CD8-positive, alpha-beta memory T cell (primary cell): ENCODE results near the gene OTX1. TPM values are rescaled to one million over a fixed set of nuclear protein-coding genes. Genes with fewer than 3 reads are reported as not detected.

Experiments
- CTCF ChIA-PET: fragments of 350-600 bp; sonication (Branson Sonifier 250); formaldehyde crosslinking; loops from one replicate; lab custom pipeline; 2021; ENCODE audit warnings: antibody characterized with exemption; lab: Charles Lee
- POLR2A ChIA-PET: fragments of 350-600 bp; sonication (Branson Sonifier 250); formaldehyde crosslinking; loops from one replicate; lab custom pipeline; 2021; ENCODE audit warnings: antibody characterized with exemption; lab: Charles Lee
- DNase-seq, 5 donors: peaks; one replicate each; pipeline versions ENCODE4 v3.0.0 to v3.0.0-alpha.2; 2020 to 2022; ENCODE audit warnings: mixed read lengths in 1 of 5
- H3K27ac ChIP-seq: one replicate; pipeline ENCODE4 v1.7.0; 2013; ENCODE audit warnings: low read depth, mild to moderate bottlenecking, low read length, moderate library complexity
- H3K27me3 ChIP-seq: 2 replicates; pipeline ENCODE4 v1.7.0; 2013; ENCODE audit warnings: low read length, mild to moderate bottlenecking; ENCODE audit not compliant: insufficient read depth, poor library complexity, severe bottlenecking
- H3K36me3 ChIP-seq: 2 replicates; pipeline ENCODE4 v1.7.0; 2013; ENCODE audit warnings: mild to moderate bottlenecking, low read length, moderate library complexity; ENCODE audit not compliant: insufficient read depth
- H3K4me1 ChIP-seq: 2 replicates; pipeline ENCODE4 v1.7.0; 2013; ENCODE audit warnings: mild to moderate bottlenecking, low read length, moderate library complexity; ENCODE audit not compliant: insufficient read depth
- H3K4me3 ChIP-seq: 2 replicates; pipeline ENCODE4 v1.7.0; 2013; ENCODE audit warnings: mild to moderate bottlenecking, low read length
- H3K9me3 ChIP-seq: 2 replicates; pipeline ENCODE4 v1.7.0; 2013; ENCODE audit warnings: mild to moderate bottlenecking, low read length
- H3K27ac Mint-ChIP-seq, 8 donors: one replicate each; pipeline ENCODE4 v1.8.0; 2020 to 2021; ENCODE audit warnings: mixed read lengths in 8 of 8, mild to moderate bottlenecking in 6 of 8, inconsistent platforms in 3 of 8, moderate library complexity in 3 of 8
- H3K27me3 Mint-ChIP-seq, 2 donors: one replicate each; pipeline ENCODE4 v1.8.0; 2020 to 2021; ENCODE audit warnings: mixed read lengths in 2 of 2, mild to moderate bottlenecking in 1 of 2, moderate library complexity in 1 of 2
- H3K36me3 Mint-ChIP-seq, 3 donors: one replicate each; pipeline ENCODE4 v1.8.0; 2020 to 2021; ENCODE audit warnings: mixed read lengths in 3 of 3, inconsistent platforms in 1 of 3, mild to moderate bottlenecking in 1 of 3
- H3K4me1 Mint-ChIP-seq, 3 donors: one replicate each; pipeline ENCODE4 v1.8.0; 2020 to 2021; ENCODE audit warnings: mixed read lengths in 3 of 3, inconsistent platforms in 1 of 3, mild to moderate bottlenecking in 1 of 3
- H3K4me3 Mint-ChIP-seq, 7 donors: one replicate each; pipeline ENCODE4 v1.8.0; 2020 to 2021; ENCODE audit warnings: mixed read lengths in 7 of 7, mild to moderate bottlenecking in 6 of 7, moderate library complexity in 4 of 7, inconsistent platforms in 2 of 7
- H3K9me3 Mint-ChIP-seq, 5 donors: one replicate each; pipeline ENCODE4 v1.8.0; 2020 to 2022; ENCODE audit warnings: mixed read lengths in 5 of 5, mild to moderate bottlenecking in 3 of 5, moderate library complexity in 2 of 5, inconsistent platforms in 1 of 5
- polyA plus RNA-seq: library from polyadenylated mRNA; unstranded; fragments of 300-500 nt; fragmentation: Illumina TruSeq; gene quantifications from one replicate; pipeline ENCODE4 v1.2.3, GENCODE V29; 2021
- total RNA-seq, 2 experiments: library from RNA; stranded (reverse); gene quantifications; one replicate each; pipeline ENCODE4 v1.2.3, GENCODE V29; 2021

OTX1 gene
- total and polyA plus RNA-seq, 3 experiments from 2014 or later = not detected

DNA sequence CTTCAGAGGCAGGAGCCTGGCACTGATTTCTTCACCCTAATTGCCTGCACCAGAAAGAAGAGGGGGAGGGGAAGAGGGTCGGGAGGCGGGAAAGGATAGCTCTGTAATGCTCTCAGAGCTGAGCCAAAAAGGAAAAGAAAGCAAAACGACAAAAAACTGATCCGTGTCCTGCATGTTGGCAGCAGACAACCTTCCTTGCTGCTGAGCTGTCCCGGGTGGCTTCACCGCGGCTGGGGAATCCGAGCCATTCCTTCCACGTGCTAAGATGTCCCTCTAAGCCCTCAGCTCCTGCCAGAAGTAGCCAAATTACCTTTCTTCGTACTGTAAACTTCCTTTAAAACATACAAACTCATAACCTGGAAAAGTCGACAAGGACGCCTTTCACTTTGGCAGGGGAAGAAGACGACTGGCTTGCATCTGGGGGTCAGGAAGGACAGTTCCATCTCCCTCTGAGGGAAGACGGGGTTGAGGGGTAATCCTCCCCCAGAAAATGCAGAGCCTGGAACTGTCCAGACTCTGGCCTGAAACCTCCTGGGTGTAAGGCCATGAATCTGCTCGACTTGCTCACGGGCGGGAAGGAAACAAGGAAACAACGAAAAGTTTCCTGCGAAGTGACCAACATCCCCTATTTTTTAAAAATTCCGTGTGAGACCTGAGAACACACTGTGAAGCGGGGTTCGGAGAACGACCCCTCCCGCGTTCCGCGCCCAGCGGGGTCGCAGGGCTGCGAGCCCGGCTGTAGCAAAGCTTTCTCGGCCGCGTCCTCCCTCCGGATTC lies 7.7 kb downstream of the OTX1 start:
- peaks cover 28% of the 10 kb centered on the region for H3K4me1 ChIP-seq
- CTCF ChIA-PET = no interaction called here
- H3K4me1 Mint-ChIP-seq = peaks cover 45 to 59% (median 57%) of the 10 kb centered on the region in 3 donors
- H3K36me3 ChIP-seq = no peaks in the 10 kb centered on the region
- peak overlapping the region in 1 of 8 donors; percentile 78 for H3K27ac Mint-ChIP-seq
- no peak for DNase-seq
- peaks cover 5 to 17% (median 10%) of the 10 kb centered on the region in 5 donors for H3K9me3 Mint-ChIP-seq
- peaks cover 65% of the 10 kb centered on the region for H3K27me3 ChIP-seq
- POLR2A ChIA-PET = interaction anchor here (0.7 kb wide), 1 partner anchor 11 kb away, joined by 3 read pairs; no protein-coding TSS in a partner anchor
- no peaks in the 10 kb centered on the region for H3K9me3 ChIP-seq
- no peak overlapping the region for H3K27ac ChIP-seq
- peak overlapping the region; percentile 26 to 74 (median 66) for H3K4me3 Mint-ChIP-seq
- H3K36me3 Mint-ChIP-seq = peaks cover 0 to 4% (median 3%) of the 10 kb centered on the region in 3 donors
- H3K27me3 Mint-ChIP-seq = peaks cover 66 to 88% of the 10 kb centered on the region in 2 donors
- no peak overlapping the region for H3K4me3 ChIP-seq

GRCh38 chr2:63058921-63059792 lies 8.5 kb downstream of the OTX1 start:
- H3K27me3 ChIP-seq = peaks cover 61% of the 10 kb centered on the region
- H3K4me1 ChIP-seq = peaks cover 24% of the 10 kb centered on the region
- no peak overlapping the region for H3K4me3 ChIP-seq
- peak in 1 of 5 donors; percentile 34 for DNase-seq
- POLR2A ChIA-PET = no interaction called here
- H3K27ac Mint-ChIP-seq = no peak overlapping the region
- peaks cover 37 to 51% (median 50%) of the 10 kb centered on the region in 3 donors for H3K4me1 Mint-ChIP-seq
- H3K9me3 ChIP-seq = no peaks in the 10 kb centered on the region
- H3K9me3 Mint-ChIP-seq = peaks cover 5 to 17% (median 10%) of the 10 kb centered on the region in 5 donors
- H3K36me3 ChIP-seq = no peaks in the 10 kb centered on the region
- peak overlapping the region in 6 of 7 donors; percentile 4 to 71 (median 34) for H3K4me3 Mint-ChIP-seq
- CTCF ChIA-PET = no interaction called here
- H3K36me3 Mint-ChIP-seq = peaks cover 0 to 4% (median 3%) of the 10 kb centered on the region in 3 donors
- peaks cover 65 to 87% of the 10 kb centered on the region in 2 donors for H3K27me3 Mint-ChIP-seq
- H3K27ac ChIP-seq = no peak overlapping the region

DNA sequence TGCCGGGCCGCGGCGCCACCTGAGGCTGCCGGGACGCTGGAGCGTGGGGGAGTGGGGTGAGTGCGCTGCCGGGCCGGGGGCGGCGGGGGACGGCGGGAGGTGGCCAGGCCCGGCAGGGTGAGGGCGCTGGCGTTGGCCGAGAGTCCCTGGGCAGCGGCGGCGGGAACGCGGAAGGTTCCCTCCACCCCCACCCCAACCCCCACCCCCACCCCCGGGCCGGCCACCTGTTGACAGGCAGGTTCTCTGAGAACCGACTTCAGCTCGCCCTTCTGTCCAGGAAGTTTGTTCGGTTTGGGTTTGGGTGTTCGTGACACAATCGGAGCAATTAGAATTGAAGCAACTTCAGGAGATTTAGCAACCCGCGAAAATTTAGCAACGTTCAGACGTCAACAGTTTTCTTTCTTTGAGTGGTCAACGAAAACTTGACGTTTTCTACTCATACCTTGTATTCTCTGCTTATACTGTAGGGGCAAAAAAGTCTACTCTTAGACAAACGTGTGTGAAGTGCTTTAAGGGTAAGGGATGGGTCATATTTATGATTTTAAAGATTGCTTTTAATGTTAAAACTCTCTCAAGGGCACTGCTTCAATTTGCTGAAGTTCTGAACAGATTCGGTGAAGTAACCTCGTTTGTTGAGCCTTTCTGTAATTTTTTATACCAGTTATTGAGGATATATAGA lies 9.3 kb downstream of the OTX1 start:
- Histone ChIP-seq H3K27ac (no peak overlapping the region), H3K4me1 (peaks cover 20% of the 10 kb centered on the region), H3K36me3 (no peaks in the 10 kb centered on the region), H3K27me3 (peaks cover 53% of the 10 kb centered on the region), H3K4me3 (no peak overlapping the region), H3K9me3 (no peaks in the 10 kb centered on the region)
- Mint-ChIP-seq H3K9me3 (peaks cover 5 to 19% (median 8%) of the 10 kb centered on the region in 5 donors), H3K27ac (peak overlapping the region in 1 of 8 donors; percentile 51), H3K36me3 (peaks cover 0 to 4% (median 3%) of the 10 kb centered on the region in 3 donors), H3K4me1 (peaks cover 30 to 43% (median 43%) of the 10 kb centered on the region in 3 donors), H3K4me3 (peak overlapping the region in 6 of 7 donors; percentile 31 to 70 (median 63)), H3K27me3 (peaks cover 58 to 85% of the 10 kb centered on the region in 2 donors)
- ChIA-PET CTCF (no interaction called here), POLR2A (no interaction called here)
- DNase-seq = no peak

GRCh38 chr2:63060472-63060991 lies 9.9 kb downstream of the OTX1 start:
- POLR2A ChIA-PET = no interaction called here

DNA sequence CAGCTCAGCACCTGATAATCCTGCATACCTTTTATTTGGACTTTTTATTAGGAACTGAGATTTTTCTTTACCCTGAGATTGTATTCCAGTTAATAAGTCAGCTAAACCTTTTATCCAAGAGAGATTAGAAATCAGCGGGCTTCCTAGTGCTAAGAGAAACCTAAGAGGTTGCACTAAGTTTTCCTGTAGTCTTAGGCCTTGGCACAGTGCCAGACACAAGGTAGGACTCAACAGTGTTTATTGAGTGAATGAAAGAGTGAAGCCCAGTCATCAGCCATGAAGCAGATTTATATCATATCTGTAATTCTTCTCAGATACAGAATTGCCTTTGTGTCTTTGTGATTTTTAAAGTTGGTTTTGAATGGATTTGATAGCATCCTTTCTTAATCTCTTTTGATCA lies 13.6 kb downstream of the OTX1 start:
- Histone ChIP-seq H3K27ac (no peak overlapping the region), H3K4me3 (no peak overlapping the region), H3K36me3 (no peaks in the 10 kb centered on the region), H3K4me1 (no peaks in the 10 kb centered on the region), H3K9me3 (no peaks in the 10 kb centered on the region), H3K27me3 (peaks cover 28% of the 10 kb centered on the region)
- H3K27me3 Mint-ChIP-seq = peaks cover 40 to 76% of the 10 kb centered on the region in 2 donors
- H3K4me3 Mint-ChIP-seq = no peak overlapping the region
- POLR2A ChIA-PET = no interaction called here
- peaks cover 3 to 11% (median 5%) of the 10 kb centered on the region in 5 donors for H3K9me3 Mint-ChIP-seq
- H3K4me1 Mint-ChIP-seq = peaks cover 2 to 7% (median 5%) of the 10 kb centered on the region in 3 donors
- no peak overlapping the region for H3K27ac Mint-ChIP-seq
- CTCF ChIA-PET = no interaction called here
- DNase-seq = no peak
- peaks cover 0 to 4% (median 0%) of the 10 kb centered on the region in 3 donors for H3K36me3 Mint-ChIP-seq

More at GRCh38 chr2:63060472-63060991, 9.9 kb downstream of the OTX1 start:
- Mint-ChIP-seq H3K27me3 (peaks cover 56 to 84% of the 10 kb centered on the region in 2 donors), H3K4me1 (peaks cover 29 to 39% (median 37%) of the 10 kb centered on the region in 3 donors), H3K4me3 (peak overlapping the region in 1 of 7 donors; percentile 70), H3K36me3 (peaks cover 0 to 4% (median 3%) of the 10 kb centered on the region in 3 donors), H3K27ac (no peak overlapping the region), H3K9me3 (peaks cover 5 to 19% (median 8%) of the 10 kb centered on the region in 5 donors)
- no peak overlapping the region for H3K4me3 ChIP-seq
- peaks cover 52% of the 10 kb centered on the region for H3K27me3 ChIP-seq
- no peak for DNase-seq
- CTCF ChIA-PET = interaction anchor here (1.4 kb wide), 1 partner anchor 11 kb away, joined by 3 read pairs; no protein-coding TSS in a partner anchor
- no peak overlapping the region for H3K27ac ChIP-seq
- no peaks in the 10 kb centered on the region for H3K9me3 ChIP-seq
- H3K36me3 ChIP-seq = no peaks in the 10 kb centered on the region
- H3K4me1 ChIP-seq = peaks cover 20% of the 10 kb centered on the region

DNA sequence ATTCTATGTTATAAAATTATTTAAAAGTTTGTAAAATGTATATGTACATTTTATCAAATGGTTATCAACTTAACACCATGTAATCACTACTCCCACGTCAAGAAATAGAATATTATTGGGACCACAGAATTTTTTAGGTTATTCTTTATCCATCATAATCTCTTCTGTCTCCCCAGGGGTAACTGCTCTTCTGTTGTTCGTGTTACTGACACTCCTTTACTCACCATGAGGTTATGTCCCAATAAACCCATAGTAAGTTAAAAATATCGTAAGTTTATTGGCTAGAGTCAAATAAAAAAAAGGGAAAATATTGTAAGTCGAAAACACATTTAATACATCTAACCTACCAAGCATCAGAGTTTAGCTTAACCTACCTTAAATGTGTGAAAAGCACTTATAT lies 14.0 kb downstream of the OTX1 start:
- Histone ChIP-seq H3K4me3 (no peak overlapping the region), H3K27me3 (peaks cover 24% of the 10 kb centered on the region), H3K4me1 (no peaks in the 10 kb centered on the region), H3K9me3 (no peaks in the 10 kb centered on the region), H3K27ac (no peak overlapping the region), H3K36me3 (no peaks in the 10 kb centered on the region)
- H3K27ac Mint-ChIP-seq = no peak overlapping the region
- ChIA-PET POLR2A (no interaction called here), CTCF (no interaction called here)
- H3K36me3 Mint-ChIP-seq = peaks cover 0 to 4% (median 0%) of the 10 kb centered on the region in 3 donors
- H3K9me3 Mint-ChIP-seq = peaks cover 3 to 11% (median 5%) of the 10 kb centered on the region in 5 donors
- DNase-seq = no peak
- H3K27me3 Mint-ChIP-seq = peaks cover 39 to 78% of the 10 kb centered on the region in 2 donors
- peaks cover 2 to 7% (median 5%) of the 10 kb centered on the region in 3 donors for H3K4me1 Mint-ChIP-seq
- no peak overlapping the region for H3K4me3 Mint-ChIP-seq

- Histone ChIP-seq H3K36me3 (no peaks in the 10 kb centered on the region), H3K4me1 (no peaks in the 10 kb centered on the region), H3K9me3 (no peaks in the 10 kb centered on the region), H3K27ac (no peak overlapping the region), H3K4me3 (no peak overlapping the region), H3K27me3 (peaks cover 12% of the 10 kb centered on the region)
- no peak for DNase-seq
- Mint-ChIP-seq H3K27me3 (peaks cover 27 to 65% of the 10 kb centered on the region in 2 donors), H3K4me1 (no peaks in the 10 kb centered on the region), H3K4me3 (no peak overlapping the region), H3K27ac (no peak overlapping the region), H3K9me3 (peaks cover 0 to 7% (median 0%) of the 10 kb centered on the region in 5 donors), H3K36me3 (no peaks in the 10 kb centered on the region)
- ChIA-PET POLR2A (no interaction called here), CTCF (no interaction called here)
These were observed 15.6 kb downstream of the OTX1 start for GRCh38 chr2:63066265-63066664.
